ENCODE measurements around the gene COMT. TPM values are rescaled to one million over a fixed set of nuclear protein-coding genes. Genes with fewer than 3 reads are reported as not detected.

COMT gene
- total and polyA plus RNA-seq, 9 of the 15 experiments (the other 6 are each of a cell fraction or from before 2014, with no cell fraction given): 12.5 to 351 (median 155) TPM

DNA sequence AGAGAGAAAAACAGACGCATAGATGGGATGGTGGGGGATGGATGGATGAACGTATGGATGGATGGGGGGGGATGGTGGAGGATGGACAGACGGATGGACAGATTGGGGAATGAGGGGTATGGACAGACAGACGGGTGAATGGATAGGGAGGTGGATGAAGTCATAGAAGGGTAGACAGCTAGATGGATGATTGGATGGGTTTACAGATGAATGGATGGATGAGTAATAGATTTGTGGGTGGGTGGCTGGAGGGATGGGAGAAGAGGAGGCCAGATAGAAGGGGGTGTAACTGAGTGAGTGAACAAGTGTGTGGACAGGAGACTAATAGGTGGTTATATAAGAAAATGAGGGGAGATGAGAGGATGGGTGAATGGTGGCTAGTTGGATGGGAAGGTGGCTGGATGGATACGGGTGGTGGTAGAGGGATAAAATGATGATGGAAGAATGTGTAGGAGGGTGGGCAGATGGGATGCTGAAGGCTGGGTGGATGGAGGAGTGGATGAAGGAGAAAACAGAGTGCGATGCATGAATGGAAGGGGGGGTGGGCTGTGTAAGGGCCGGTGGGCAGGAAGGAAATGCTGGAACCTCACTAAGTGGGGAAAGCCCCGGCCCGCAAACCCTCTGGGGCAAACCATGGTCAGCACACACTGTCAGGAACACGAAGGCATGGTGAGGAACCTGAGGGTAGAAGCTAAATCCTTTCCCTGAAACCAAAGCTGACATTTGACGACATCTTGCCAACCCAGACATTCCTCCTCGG is 53.5 kb downstream of the COMT start (continued):
- TF ChIP-seq ZNF639 (CRISPR knock-in tag; conservative IDR thresholded peaks at IDR 0.05 in 1 of 2, IDR thresholded peaks at IDR 0.05 in 1 of 2) (no peak), CBFA2T3 (IDR thresholded peaks at IDR 0.05) (peak; percentile 80), ZNF512 (tag; IDR thresholded peaks at IDR 0.05) (no peak), TRIM28 (IDR thresholded peaks at IDR 0.05) (no peak), TRIM25 (IDR thresholded peaks at IDR 0.05; ENCODE audit: borderline replicate concordance) (peak; percentile 84; the same call in 1 of the 2 replicates), CAMTA2 (CRISPR knock-in tag; conservative IDR thresholded peaks at IDR 0.05) (no peak), EHMT2 (IDR thresholded peaks at IDR 0.05) (peak; percentile 90), SMAD3 (CRISPR knock-in tag; conservative IDR thresholded peaks at IDR 0.05) (no peak), CHD4 (IDR thresholded peaks at IDR 0.05; ENCODE audit: insufficient read depth, insufficient replicate concordance, low read depth, low read length, poor library complexity, severe bottlenecking) (no peak)
- TF ChIP-seq, protein P1, sequence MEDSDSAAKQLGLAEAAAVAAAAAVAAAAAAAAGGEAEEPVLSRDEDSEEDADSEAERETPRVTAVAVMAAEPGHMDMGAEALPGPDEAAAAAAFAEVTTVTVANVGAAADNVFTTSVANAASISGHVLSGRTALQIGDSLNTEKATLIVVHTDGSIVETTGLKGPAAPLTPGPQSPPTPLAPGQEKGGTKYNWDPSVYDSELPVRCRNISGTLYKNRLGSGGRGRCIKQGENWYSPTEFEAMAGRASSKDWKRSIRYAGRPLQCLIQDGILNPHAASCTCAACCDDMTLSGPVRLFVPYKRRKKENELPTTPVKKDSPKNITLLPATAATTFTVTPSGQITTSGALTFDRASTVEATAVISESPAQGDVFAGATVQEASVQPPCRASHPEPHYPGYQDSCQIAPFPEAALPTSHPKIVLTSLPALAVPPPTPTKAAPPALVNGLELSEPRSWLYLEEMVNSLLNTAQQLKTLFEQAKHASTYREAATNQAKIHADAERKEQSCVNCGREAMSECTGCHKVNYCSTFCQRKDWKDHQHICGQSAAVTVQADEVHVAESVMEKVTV (CRISPR knock-in tag; IDR thresholded peaks at IDR 0.05): no peak
